Renal pelvis (tissue), 4 donors: ENCODE measurements around the gene CBR4. TPM values are rescaled to one million over a fixed set of nuclear protein-coding genes. Genes with fewer than 3 reads are reported as not detected.
"Not testable (repeated sequence)": the region's sequence is repeated elsewhere in the genome, so short reads cannot be mapped to it uniquely, and the experiment has no call there.

Experiments
- DNase-seq: peaks from one replicate; pipeline ENCODE4 v3.0.0-alpha.2; 2013
- polyA plus RNA-seq, 3 donors: library from polyadenylated mRNA; unstranded; fragments of 120-200 nt; gene quantifications; one replicate each; pipeline ENCODE4 v1.2.1, GENCODE V29; 2013; ENCODE audit not compliant: insufficient read length in 3 of 3

Gene CBR4
- polyA plus RNA-seq, 3 donors, result 33.1 to 53.2 (median 50.2) TPM

GRCh38 chr4:169039251-169039954 lies 29.3 kb upstream of the CBR4 start:
- no peak for DNase-seq

GRCh38 chr4:169037506-169037905 lies 27.5 kb upstream of the CBR4 start:
- DNase-seq, result no peak

- not testable (repeated sequence) for DNase-seq
Measured at GRCh38 chr4:169035871-169036620, 26.0 kb upstream of the CBR4 start.

GRCh38 chr4:169033660-169034059 lies 23.6 kb upstream of the CBR4 start:
- no peak for DNase-seq

GRCh38 chr4:169032883-169033645 lies 23.0 kb upstream of the CBR4 start:
- DNase-seq, result no peak

- no peak for DNase-seq
Measured at GRCh38 chr4:169032194-169032593, 22.1 kb upstream of the CBR4 start.

- DNase-seq, result no peak
Measured at GRCh38 chr4:169031392-169031791, 21.3 kb upstream of the CBR4 start.

- no peak for DNase-seq
Measured at GRCh38 chr4:169030562-169030982, 20.5 kb upstream of the CBR4 start.

- DNase-seq, result no peak
Measured at GRCh38 chr4:169029947-169030346, 19.9 kb upstream of the CBR4 start.

- DNase-seq, result no peak
Measured at GRCh38 chr4:169027663-169028062, 17.6 kb upstream of the CBR4 start.

- DNase-seq, result no peak
Measured at GRCh38 chr4:169025184-169025583, 15.1 kb upstream of the CBR4 start.

GRCh38 chr4:169024762-169025161 lies 14.7 kb upstream of the CBR4 start:
- DNase-seq, result no peak

- DNase-seq, result no peak
Measured at GRCh38 chr4:169018406-169018805, 8.4 kb upstream of the CBR4 start.

GRCh38 chr4:169017971-169018370 lies 7.9 kb upstream of the CBR4 start:
- DNase-seq, result no peak

- DNase-seq, result no peak
Measured at GRCh38 chr4:169015186-169015623, 5.2 kb upstream of the CBR4 start.

GRCh38 chr4:169014586-169014985 lies 4.5 kb upstream of the CBR4 start:
- DNase-seq, result no peak

GRCh38 chr4:169013396-169013795 lies 3.3 kb upstream of the CBR4 start:
- DNase-seq, result no peak

- no peak for DNase-seq
Measured at GRCh38 chr4:169012049-169012448, 2.0 kb upstream of the CBR4 start.

- DNase-seq, result no peak
Measured at GRCh38 chr4:169009286-169010124, 550 bp downstream of the CBR4 start.

- DNase-seq, result no peak
Measured at GRCh38 chr4:169005453-169006099, 4.5 kb downstream of the CBR4 start.

GRCh38 chr4:169000315-169000714 lies 9.7 kb downstream of the CBR4 start:
- DNase-seq, result no peak
